Activated B cell treated with CpG ODN at 0.5 μM for 24 hours (primary cell): ENCODE results near the gene SNORC. TPM values are rescaled to one million over a fixed set of nuclear protein-coding genes. Genes with fewer than 3 reads are reported as not detected.

Experiments used
- ATAC-seq: fragments of 200-7000 bp; cut with Tn5 transposase; one replicate; pipeline ENCODE4 v1.10.0; 2021; ENCODE audit warnings: low read depth, mild to moderate bottlenecking, moderate library complexity
- CTCF ChIA-PET: fragments of 350-600 bp; sonication (Branson Sonifier 250); formaldehyde crosslinking; loops from one replicate; lab custom pipeline; 2021; ENCODE audit warnings: antibody characterized with exemption; lab: Charles Lee
- POLR2A ChIA-PET: fragments of 350-600 bp; sonication (Branson Sonifier 250); formaldehyde crosslinking; loops from one replicate; lab custom pipeline; 2021; ENCODE audit warnings: antibody characterized with exemption; lab: Charles Lee
- DNase-seq: peaks from one replicate; pipeline ENCODE4 v3.0.0; 2022
- H3K27ac Mint-ChIP-seq: one replicate; pipeline ENCODE4 v1.8.0; 2020; ENCODE audit warnings: mixed read lengths
- H3K27me3 Mint-ChIP-seq: one replicate; pipeline ENCODE4 v1.8.0; 2021; ENCODE audit warnings: mixed read lengths
- H3K36me3 Mint-ChIP-seq: one replicate; pipeline ENCODE4 v1.8.0; 2021; ENCODE audit warnings: low read depth, mixed read lengths
- H3K4me1 Mint-ChIP-seq: one replicate; pipeline ENCODE4 v1.8.0; 2021; ENCODE audit warnings: mixed read lengths
- H3K4me3 Mint-ChIP-seq: one replicate; pipeline ENCODE4 v1.8.0; 2020; ENCODE audit warnings: mild to moderate bottlenecking, mixed read lengths
- H3K9me3 Mint-ChIP-seq: one replicate; pipeline ENCODE4 v1.8.0; 2020; ENCODE audit warnings: mixed read lengths
- CTCF ChIP-seq: fragments of 200-600 bp; IDR thresholded peaks from one replicate; pipeline ENCODE4 v1.8.0; 2022; ENCODE audit warnings: antibody characterized with exemption, mild to moderate bottlenecking
- intact Hi-C: fragments of 100-400 bp; cut with micrococcal nuclease; formaldehyde crosslinking; loops from one replicate; pipeline ENCODE4 v1.15.1; 2024
- total RNA-seq: library from RNA; stranded (reverse); gene quantifications from 2 replicates; pipeline ENCODE4 v1.2.3, GENCODE V29; 2022

SNORC gene
- total RNA-seq, 1 donor from 2014 or later: 2.1 TPM

- TF ChIP-seq CTCF: no peak
- DNase-seq: no peak
- peaks cover 3% of the 10 kb centered on the region for H3K9me3 Mint-ChIP-seq
- intact Hi-C loops: no loop called here
- peak overlapping the region; percentile 61 for H3K4me3 Mint-ChIP-seq
- no peak for ATAC-seq
- no peaks in the 10 kb centered on the region for H3K36me3 Mint-ChIP-seq
- peaks cover 11% of the 10 kb centered on the region for H3K4me1 Mint-ChIP-seq
- peaks cover 54% of the 10 kb centered on the region for H3K27me3 Mint-ChIP-seq
- CTCF ChIA-PET: no interaction called here
- H3K27ac Mint-ChIP-seq: no peak overlapping the region
- POLR2A ChIA-PET: interaction anchor here (0.6 kb wide), 2 partner anchors 16 to 299 kb away, joined by 4 to 8 read pairs; no protein-coding TSS in a partner anchor
These were observed 56.4 kb downstream of the SNORC start for GRCh38 chr2:232926431-232926939.

- peaks cover 11% of the 10 kb centered on the region for H3K4me1 Mint-ChIP-seq
- H3K36me3 Mint-ChIP-seq: no peaks in the 10 kb centered on the region
- intact Hi-C loops: no loop called here
These were observed 57.1 kb downstream of the SNORC start for GRCh38 chr2:232927032-232927792.

GRCh38 chr2:232927793-232928550 lies 57.9 kb downstream of the SNORC start:
- H3K36me3 Mint-ChIP-seq: no peaks in the 10 kb centered on the region
- DNase-seq: no peak
- H3K4me1 Mint-ChIP-seq: peaks cover 11% of the 10 kb centered on the region
- no peak overlapping the region for H3K4me3 Mint-ChIP-seq
- no peak overlapping the region for H3K27ac Mint-ChIP-seq
- intact Hi-C loops: no loop called here
- POLR2A ChIA-PET: no interaction called here
- peaks cover 3% of the 10 kb centered on the region for H3K9me3 Mint-ChIP-seq
- peak; percentile 47 for ATAC-seq
- TF ChIP-seq CTCF: no peak
- CTCF ChIA-PET: no interaction called here
- H3K27me3 Mint-ChIP-seq: peaks cover 50% of the 10 kb centered on the region

More at GRCh38 chr2:232927032-232927792, 57.1 kb downstream of the SNORC start:
- Mint-ChIP-seq H3K4me3 (peak overlapping the region; percentile 61), H3K9me3 (peaks cover 3% of the 10 kb centered on the region), H3K27ac (no peak overlapping the region), H3K27me3 (peaks cover 50% of the 10 kb centered on the region)
- CTCF ChIA-PET: no interaction called here
- no peak for DNase-seq
- no peak for TF ChIP-seq CTCF
- ATAC-seq: no peak
- POLR2A ChIA-PET: interaction anchor here (0.6 kb wide), 1 partner anchor 16 kb away, joined by 8 read pairs; no protein-coding TSS in a partner anchor

Other genes starting within 250 kb of the SNORC start
- gene EFHD1, start 236.7 kb upstream of the SNORC start, total RNA-seq: not detected in 2 replicates
- gene GIGYF2, start 172.9 kb upstream of the SNORC start, total RNA-seq: 68.9 and 77.9 TPM in 2 replicates
- gene KCNJ13, start 93.7 kb upstream of the SNORC start, total RNA-seq: not detected in 2 replicates
- gene NGEF, start 143.0 kb downstream of the SNORC start, total RNA-seq: not detected in 2 replicates
- gene NEU2, start 162.4 kb downstream of the SNORC start, total RNA-seq: not detected in 2 replicates
- 247 and 275 TPM in 2 replicates for gene INPP5D, start 190.1 kb downstream of the SNORC start, total RNA-seq